GM21367 (cell line): Measurements from ENCODE around the gene CD19.
"Not testable (repeated sequence)": the region's sequence is repeated elsewhere in the genome, so short reads cannot be mapped to it uniquely, and the experiment has no call there.

Experiments
- ATAC-seq: cut with Tn5 transposase; IDR thresholded peaks from one replicate; pipeline ENCODE4 v1.9.1; 2021; ENCODE audit not compliant: unreplicated experiment

CD19 gene

GRCh38 chr16:28931801-28932225 lies at the start of gene CD19:
CD19 (plus strand) TSS chr16:28931971; CDS start chr16:28932001, 30 bp downstream.
- no peak for ATAC-seq

GRCh38 chr16:28882551-28883160 lies 49.1 kb upstream of the CD19 start:
- ATAC-seq, result no peak

GRCh38 chr16:28883221-28883996 lies 48.4 kb upstream of the CD19 start:
- no peak for ATAC-seq

GRCh38 chr16:28884045-28884444 lies 47.7 kb upstream of the CD19 start:
- ATAC-seq, result no peak

GRCh38 chr16:28886945-28887344 lies 44.8 kb upstream of the CD19 start:
- no peak for ATAC-seq

- ATAC-seq, result not testable (repeated sequence)
Observed at GRCh38 chr16:28890355-28890754, 41.4 kb upstream of the CD19 start.

- ATAC-seq, result no peak
Observed at GRCh38 chr16:28891964-28892890, 39.5 kb upstream of the CD19 start.

GRCh38 chr16:28893291-28893690 lies 38.5 kb upstream of the CD19 start:
- no peak for ATAC-seq

- ATAC-seq, result no peak
Observed at GRCh38 chr16:28895609-28896008, 36.2 kb upstream of the CD19 start.

- ATAC-seq, result no peak
Observed at GRCh38 chr16:28897826-28898225, 33.9 kb upstream of the CD19 start.

GRCh38 chr16:28898266-28898665 lies 33.5 kb upstream of the CD19 start:
- ATAC-seq, result no peak

GRCh38 chr16:28898942-28899341 lies 32.8 kb upstream of the CD19 start:
- no peak for ATAC-seq

GRCh38 chr16:28899882-28900590 lies 31.7 kb upstream of the CD19 start:
- ATAC-seq, result no peak

- no peak for ATAC-seq
Observed at GRCh38 chr16:28900601-28901000, 31.2 kb upstream of the CD19 start.

GRCh38 chr16:28901862-28902261 lies 29.9 kb upstream of the CD19 start:
- no peak for ATAC-seq

- no peak for ATAC-seq
Observed at GRCh38 chr16:28902909-28903308, 28.9 kb upstream of the CD19 start.

- no peak for ATAC-seq
Observed at GRCh38 chr16:28903344-28904042, 28.3 kb upstream of the CD19 start.

GRCh38 chr16:28904363-28904762 lies 27.4 kb upstream of the CD19 start:
- ATAC-seq, result no peak

GRCh38 chr16:28904828-28905227 lies 26.9 kb upstream of the CD19 start:
- no peak for ATAC-seq

GRCh38 chr16:28905229-28905754 lies 26.5 kb upstream of the CD19 start:
- ATAC-seq, result no peak
